CD8-positive, alpha-beta memory T cell (primary cell): ENCODE data around the gene UBE3B. TPM values are rescaled to one million over a fixed set of nuclear protein-coding genes. Genes with fewer than 3 reads are reported as not detected.

Experiments
- CTCF ChIA-PET: fragments of 350-600 bp; sonication (Branson Sonifier 250); formaldehyde crosslinking; loops from one replicate; lab custom pipeline; 2021; ENCODE audit warnings: antibody characterized with exemption; lab: Charles Lee
- POLR2A ChIA-PET: fragments of 350-600 bp; sonication (Branson Sonifier 250); formaldehyde crosslinking; loops from one replicate; lab custom pipeline; 2021; ENCODE audit warnings: antibody characterized with exemption; lab: Charles Lee
- DNase-seq, 5 donors: peaks; one replicate each; pipeline versions ENCODE4 v3.0.0 to v3.0.0-alpha.2; 2020 to 2022; ENCODE audit warnings: mixed read lengths in 1 of 5
- H3K27ac ChIP-seq: one replicate; pipeline ENCODE4 v1.7.0; 2013; ENCODE audit warnings: low read depth, mild to moderate bottlenecking, low read length, moderate library complexity
- H3K27me3 ChIP-seq: 2 replicates; pipeline ENCODE4 v1.7.0; 2013; ENCODE audit warnings: low read length, mild to moderate bottlenecking; ENCODE audit not compliant: insufficient read depth, poor library complexity, severe bottlenecking
- H3K36me3 ChIP-seq: 2 replicates; pipeline ENCODE4 v1.7.0; 2013; ENCODE audit warnings: mild to moderate bottlenecking, low read length, moderate library complexity; ENCODE audit not compliant: insufficient read depth
- H3K4me1 ChIP-seq: 2 replicates; pipeline ENCODE4 v1.7.0; 2013; ENCODE audit warnings: mild to moderate bottlenecking, low read length, moderate library complexity; ENCODE audit not compliant: insufficient read depth
- H3K4me3 ChIP-seq: 2 replicates; pipeline ENCODE4 v1.7.0; 2013; ENCODE audit warnings: mild to moderate bottlenecking, low read length
- H3K9me3 ChIP-seq: 2 replicates; pipeline ENCODE4 v1.7.0; 2013; ENCODE audit warnings: mild to moderate bottlenecking, low read length
- H3K27ac Mint-ChIP-seq, 8 donors: one replicate each; pipeline ENCODE4 v1.8.0; 2020 to 2021; ENCODE audit warnings: mixed read lengths in 8 of 8, mild to moderate bottlenecking in 6 of 8, inconsistent platforms in 3 of 8, moderate library complexity in 3 of 8
- H3K27me3 Mint-ChIP-seq, 2 donors: one replicate each; pipeline ENCODE4 v1.8.0; 2020 to 2021; ENCODE audit warnings: mixed read lengths in 2 of 2, mild to moderate bottlenecking in 1 of 2, moderate library complexity in 1 of 2
- H3K36me3 Mint-ChIP-seq, 3 donors: one replicate each; pipeline ENCODE4 v1.8.0; 2020 to 2021; ENCODE audit warnings: mixed read lengths in 3 of 3, inconsistent platforms in 1 of 3, mild to moderate bottlenecking in 1 of 3
- H3K4me1 Mint-ChIP-seq, 3 donors: one replicate each; pipeline ENCODE4 v1.8.0; 2020 to 2021; ENCODE audit warnings: mixed read lengths in 3 of 3, inconsistent platforms in 1 of 3, mild to moderate bottlenecking in 1 of 3
- H3K4me3 Mint-ChIP-seq, 7 donors: one replicate each; pipeline ENCODE4 v1.8.0; 2020 to 2021; ENCODE audit warnings: mixed read lengths in 7 of 7, mild to moderate bottlenecking in 6 of 7, moderate library complexity in 4 of 7, inconsistent platforms in 2 of 7
- H3K9me3 Mint-ChIP-seq, 5 donors: one replicate each; pipeline ENCODE4 v1.8.0; 2020 to 2022; ENCODE audit warnings: mixed read lengths in 5 of 5, mild to moderate bottlenecking in 3 of 5, moderate library complexity in 2 of 5, inconsistent platforms in 1 of 5
- polyA plus RNA-seq: library from polyadenylated mRNA; unstranded; fragments of 300-500 nt; fragmentation: Illumina TruSeq; gene quantifications from one replicate; pipeline ENCODE4 v1.2.3, GENCODE V29; 2021
- total RNA-seq, 2 experiments: library from RNA; stranded (reverse); gene quantifications; one replicate each; pipeline ENCODE4 v1.2.3, GENCODE V29; 2021

Gene UBE3B
- total and polyA plus RNA-seq, 3 experiments from 2014 or later, result 20.8 to 40.2 (median 38.3) TPM

GRCh38 chr12:109539508-109539907 is 62.1 kb downstream of the UBE3B start:
- H3K9me3 ChIP-seq, result no peaks in the 10 kb centered on the region

GRCh38 chr12:109540526-109541412 is 63.3 kb downstream of the UBE3B start:
- Mint-ChIP-seq H3K27ac (no peak overlapping the region), H3K4me1 (peaks cover 11 to 15% (median 12%) of the 10 kb centered on the region in 3 donors), H3K9me3 (no peaks in the 10 kb centered on the region), H3K27me3 (peaks cover 0 to 3% of the 10 kb centered on the region in 2 donors), H3K36me3 (peaks cover 0 to 14% (median 6%) of the 10 kb centered on the region in 3 donors), H3K4me3 (no peak overlapping the region)
- ChIA-PET CTCF (no interaction called here), POLR2A (no interaction called here)
- Histone ChIP-seq H3K27ac (no peak overlapping the region), H3K9me3 (no peaks in the 10 kb centered on the region), H3K4me3 (no peak overlapping the region), H3K36me3 (no peaks in the 10 kb centered on the region), H3K4me1 (peaks cover 11% of the 10 kb centered on the region), H3K27me3 (no peaks in the 10 kb centered on the region)
- no peak for DNase-seq

More at GRCh38 chr12:109539508-109539907, 62.1 kb downstream of the UBE3B start:
- Mint-ChIP-seq H3K27ac (no peak overlapping the region), H3K4me3 (no peak overlapping the region), H3K4me1 (peaks cover 0 to 4% (median 3%) of the 10 kb centered on the region in 3 donors), H3K27me3 (peaks cover 0 to 6% of the 10 kb centered on the region in 2 donors), H3K9me3 (no peaks in the 10 kb centered on the region), H3K36me3 (peaks cover 0 to 26% (median 6%) of the 10 kb centered on the region in 3 donors)
- Histone ChIP-seq H3K4me3 (no peak overlapping the region), H3K27me3 (no peaks in the 10 kb centered on the region), H3K27ac (no peak overlapping the region), H3K4me1 (no peaks in the 10 kb centered on the region), H3K36me3 (no peaks in the 10 kb centered on the region)
- POLR2A ChIA-PET, result no interaction called here
- CTCF ChIA-PET, result no interaction called here
- no peak for DNase-seq

GRCh38 chr12:109541413-109541726 is 63.9 kb downstream of the UBE3B start:
- Mint-ChIP-seq H3K4me3 (no peak overlapping the region), H3K9me3 (no peaks in the 10 kb centered on the region), H3K4me1 (peaks cover 11 to 15% (median 12%) of the 10 kb centered on the region in 3 donors), H3K27me3 (peaks cover 0 to 3% of the 10 kb centered on the region in 2 donors), H3K27ac (no peak overlapping the region), H3K36me3 (peaks cover 0 to 10% (median 4%) of the 10 kb centered on the region in 3 donors)
- Histone ChIP-seq H3K36me3 (no peaks in the 10 kb centered on the region), H3K4me3 (no peak overlapping the region), H3K27me3 (no peaks in the 10 kb centered on the region), H3K27ac (no peak overlapping the region), H3K9me3 (no peaks in the 10 kb centered on the region), H3K4me1 (peaks cover 11% of the 10 kb centered on the region)
- DNase-seq, result no peak
- CTCF ChIA-PET, result no interaction called here
- POLR2A ChIA-PET, result no interaction called here

- Mint-ChIP-seq H3K9me3 (no peaks in the 10 kb centered on the region), H3K36me3 (peaks cover 0 to 5% (median 1%) of the 10 kb centered on the region in 3 donors), H3K4me1 (peaks cover 11 to 15% (median 12%) of the 10 kb centered on the region in 3 donors), H3K27me3 (peaks cover 4 to 7% of the 10 kb centered on the region in 2 donors), H3K27ac (peak overlapping the region in 1 of 8 donors; percentile 19), H3K4me3 (no peak overlapping the region)
- Histone ChIP-seq H3K4me3 (no peak overlapping the region), H3K27me3 (no peaks in the 10 kb centered on the region), H3K36me3 (no peaks in the 10 kb centered on the region), H3K4me1 (peaks cover 11% of the 10 kb centered on the region), H3K9me3 (no peaks in the 10 kb centered on the region), H3K27ac (no peak overlapping the region)
- CTCF ChIA-PET, result no interaction called here
- POLR2A ChIA-PET, result no interaction called here
- DNase-seq, result no peak
Observed at GRCh38 chr12:109542014-109542413, 64.6 kb downstream of the UBE3B start.

GRCh38 chr12:109542876-109543275 is 65.4 kb downstream of the UBE3B start:
- ChIA-PET POLR2A (no interaction called here), CTCF (no interaction called here)
- Mint-ChIP-seq H3K27ac (peak overlapping the region in 1 of 8 donors; percentile 8), H3K4me3 (no peak overlapping the region), H3K9me3 (no peaks in the 10 kb centered on the region), H3K4me1 (peaks cover 11 to 15% (median 12%) of the 10 kb centered on the region in 3 donors), H3K36me3 (peaks cover 0 to 1% (median 1%) of the 10 kb centered on the region in 3 donors), H3K27me3 (peaks cover 11 to 12% of the 10 kb centered on the region in 2 donors)
- Histone ChIP-seq H3K4me1 (peaks cover 11% of the 10 kb centered on the region), H3K27me3 (no peaks in the 10 kb centered on the region), H3K4me3 (no peak overlapping the region), H3K36me3 (no peaks in the 10 kb centered on the region), H3K27ac (no peak overlapping the region), H3K9me3 (no peaks in the 10 kb centered on the region)
- DNase-seq, result no peak

GRCh38 chr12:109544955-109545531 is 67.6 kb downstream of the UBE3B start:
- Histone ChIP-seq H3K36me3 (no peaks in the 10 kb centered on the region), H3K9me3 (no peaks in the 10 kb centered on the region), H3K4me3 (no peak overlapping the region), H3K27me3 (no peaks in the 10 kb centered on the region), H3K4me1 (peaks cover 11% of the 10 kb centered on the region), H3K27ac (no peak overlapping the region)
- POLR2A ChIA-PET, result no interaction called here
- Mint-ChIP-seq H3K36me3 (peaks cover 0 to 1% (median 0%) of the 10 kb centered on the region in 3 donors), H3K9me3 (no peaks in the 10 kb centered on the region), H3K4me1 (peaks cover 11 to 15% (median 14%) of the 10 kb centered on the region in 3 donors), H3K27ac (peak overlapping the region in 7 of 8 donors; percentile 32 to 88 (median 78)), H3K27me3 (peaks cover 16 to 31% of the 10 kb centered on the region in 2 donors), H3K4me3 (peak overlapping the region in 4 of 7 donors; percentile 45 to 82 (median 62))
- CTCF ChIA-PET, result no interaction called here
- peak in 3 of 5 donors; percentile 6 to 18 (median 7) for DNase-seq

GRCh38 chr12:109545826-109546225 is 68.4 kb downstream of the UBE3B start:
- DNase-seq, result no peak
- ChIA-PET CTCF (no interaction called here), POLR2A (no interaction called here)
- peaks cover 11% of the 10 kb centered on the region for H3K4me1 ChIP-seq
- H3K27ac ChIP-seq, result no peak overlapping the region
- Mint-ChIP-seq H3K4me1 (peaks cover 11 to 15% (median 14%) of the 10 kb centered on the region in 3 donors), H3K9me3 (no peaks in the 10 kb centered on the region), H3K4me3 (no peak overlapping the region), H3K27me3 (peaks cover 16 to 31% of the 10 kb centered on the region in 2 donors), H3K36me3 (peaks cover 0 to 1% (median 0%) of the 10 kb centered on the region in 3 donors), H3K27ac (peak overlapping the region in 2 of 8 donors; percentile 78 to 93)
- H3K36me3 ChIP-seq, result no peaks in the 10 kb centered on the region
- no peaks in the 10 kb centered on the region for H3K9me3 ChIP-seq
- H3K4me3 ChIP-seq, result no peak overlapping the region
- no peaks in the 10 kb centered on the region for H3K27me3 ChIP-seq

- ChIA-PET POLR2A (no interaction called here), CTCF (no interaction called here)
- Histone ChIP-seq H3K9me3 (no peaks in the 10 kb centered on the region), H3K27me3 (no peaks in the 10 kb centered on the region), H3K27ac (no peak overlapping the region), H3K4me3 (no peak overlapping the region), H3K4me1 (peaks cover 11% of the 10 kb centered on the region), H3K36me3 (no peaks in the 10 kb centered on the region)
- Mint-ChIP-seq H3K36me3 (peaks cover 0 to 1% (median 0%) of the 10 kb centered on the region in 3 donors), H3K27me3 (peaks cover 16 to 31% of the 10 kb centered on the region in 2 donors), H3K9me3 (no peaks in the 10 kb centered on the region), H3K4me1 (peaks cover 11 to 15% (median 14%) of the 10 kb centered on the region in 3 donors), H3K4me3 (no peak overlapping the region), H3K27ac (peak overlapping the region in 3 of 8 donors; percentile 11 to 84 (median 42))
- no peak for DNase-seq
Observed at GRCh38 chr12:109547286-109547685, 69.9 kb downstream of the UBE3B start.
